ENCODE data around the gene SLC16A10. TPM values are rescaled to one million over a fixed set of nuclear protein-coding genes. Genes with fewer than 3 reads are reported as not detected.

Gene SLC16A10
- total and polyA plus RNA-seq, 2 experiments from 2014 or later, result 19.9 to 34.1 TPM

DNA sequence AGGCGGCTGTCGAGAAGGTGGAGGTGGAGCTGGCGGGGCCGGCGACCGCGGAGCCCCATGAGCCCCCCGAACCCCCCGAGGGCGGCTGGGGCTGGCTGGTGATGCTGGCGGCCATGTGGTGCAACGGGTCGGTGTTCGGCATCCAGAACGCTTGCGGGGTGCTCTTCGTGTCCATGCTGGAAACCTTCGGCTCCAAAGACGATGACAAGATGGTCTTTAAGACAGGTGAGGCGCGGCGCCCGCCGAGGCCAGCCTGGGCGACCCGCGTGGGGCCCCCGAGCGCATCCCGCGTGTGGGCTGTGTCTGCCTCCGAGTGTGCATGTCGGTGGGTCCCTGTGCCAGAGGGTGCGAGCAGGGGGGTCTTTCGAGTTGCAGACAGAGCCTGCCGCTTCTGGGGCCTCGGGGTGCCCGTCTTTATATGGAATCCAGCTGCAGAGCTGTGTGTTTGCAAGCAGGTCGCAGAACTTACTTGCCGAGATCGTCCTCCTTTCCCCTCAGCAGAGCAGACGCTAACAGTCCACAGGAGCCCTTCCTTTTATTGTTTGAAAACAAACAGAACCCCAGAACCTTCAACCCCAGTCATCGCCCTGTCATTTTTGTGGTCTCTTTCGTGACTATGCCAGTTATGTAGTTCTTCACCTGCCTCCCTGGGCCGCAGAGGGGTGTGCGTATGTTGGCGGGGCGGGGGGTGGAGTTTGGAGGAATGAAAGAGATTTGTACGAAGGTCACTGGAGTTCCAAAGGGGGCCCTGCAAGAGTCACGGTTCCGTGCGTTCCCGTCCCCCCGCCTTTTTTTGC lies 766 bp downstream of the SLC16A10 start:
- no peak for TF ChIP-seq EZH2 (IDR thresholded peaks at IDR 0.05; ENCODE audit: borderline replicate concordance)
- TF ChIP-seq EZH2phosphoT487 (IDR thresholded peaks at IDR 0.05; ENCODE audit: low read depth, severe bottlenecking, unreplicated experiment), result no peak
- TF ChIP-seq, protein P1, sequence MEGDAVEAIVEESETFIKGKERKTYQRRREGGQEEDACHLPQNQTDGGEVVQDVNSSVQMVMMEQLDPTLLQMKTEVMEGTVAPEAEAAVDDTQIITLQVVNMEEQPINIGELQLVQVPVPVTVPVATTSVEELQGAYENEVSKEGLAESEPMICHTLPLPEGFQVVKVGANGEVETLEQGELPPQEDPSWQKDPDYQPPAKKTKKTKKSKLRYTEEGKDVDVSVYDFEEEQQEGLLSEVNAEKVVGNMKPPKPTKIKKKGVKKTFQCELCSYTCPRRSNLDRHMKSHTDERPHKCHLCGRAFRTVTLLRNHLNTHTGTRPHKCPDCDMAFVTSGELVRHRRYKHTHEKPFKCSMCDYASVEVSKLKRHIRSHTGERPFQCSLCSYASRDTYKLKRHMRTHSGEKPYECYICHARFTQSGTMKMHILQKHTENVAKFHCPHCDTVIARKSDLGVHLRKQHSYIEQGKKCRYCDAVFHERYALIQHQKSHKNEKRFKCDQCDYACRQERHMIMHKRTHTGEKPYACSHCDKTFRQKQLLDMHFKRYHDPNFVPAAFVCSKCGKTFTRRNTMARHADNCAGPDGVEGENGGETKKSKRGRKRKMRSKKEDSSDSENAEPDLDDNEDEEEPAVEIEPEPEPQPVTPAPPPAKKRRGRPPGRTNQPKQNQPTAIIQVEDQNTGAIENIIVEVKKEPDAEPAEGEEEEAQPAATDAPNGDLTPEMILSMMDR (IDR thresholded peaks at IDR 0.05; ENCODE audit: poor library complexity), result no peak
- Histone ChIP-seq H3K4me1 (ENCODE audit: insufficient read depth) (peaks cover 6% of the 10 kb centered on the region), H3K4me2 (peak overlapping the region; percentile 100), H2AFZ (peak overlapping the region; percentile 76), H3K9me2 (replicated peaks; ENCODE audit: insufficient read depth) (no peaks in the 10 kb centered on the region), H3K27ac (no peak overlapping the region), H3K9me3 (ENCODE audit: low read depth) (no peaks in the 10 kb centered on the region), H4K20me1 (ENCODE audit: insufficient read depth, poor library complexity, severe bottlenecking) (no peaks in the 10 kb centered on the region), H3K36me3 (replicated peaks; ENCODE audit: insufficient read depth, low read depth) (no peaks in the 10 kb centered on the region), H3K79me2 (peaks cover 29% of the 10 kb centered on the region), H3K27me3 (peaks cover 8% of the 10 kb centered on the region), H3K4me3 (peak overlapping the region; percentile 91)
- peak; percentile 46 for DNase-seq (ENCODE audit: low spot score)
- 2% methylated on average over 44 of the region's 54 CpGs for WGBS (ENCODE audit: low lambda C conversion rate, missing lambda C conversion rate)

DNA sequence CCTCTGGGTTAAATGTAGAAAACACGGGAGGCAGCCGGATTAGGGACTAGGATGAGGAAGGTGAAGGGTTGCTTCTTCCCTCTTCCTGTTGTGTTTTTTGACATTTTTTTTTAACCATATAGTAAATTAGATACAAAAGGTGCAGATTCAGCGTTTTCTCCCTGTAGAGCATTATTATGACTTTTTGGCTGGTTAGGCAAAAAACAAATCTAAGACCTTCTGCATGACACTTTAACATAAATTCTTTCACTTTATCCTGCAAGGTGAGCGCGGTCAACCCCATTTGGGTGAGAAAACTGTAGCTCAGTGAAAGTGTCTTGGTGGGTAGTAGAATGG lies 1.3 kb downstream of the SLC16A10 start:
- H2AFZ ChIP-seq, result peak overlapping the region; percentile 76
- H3K4me2 ChIP-seq, result peak overlapping the region; percentile 100

DNA sequence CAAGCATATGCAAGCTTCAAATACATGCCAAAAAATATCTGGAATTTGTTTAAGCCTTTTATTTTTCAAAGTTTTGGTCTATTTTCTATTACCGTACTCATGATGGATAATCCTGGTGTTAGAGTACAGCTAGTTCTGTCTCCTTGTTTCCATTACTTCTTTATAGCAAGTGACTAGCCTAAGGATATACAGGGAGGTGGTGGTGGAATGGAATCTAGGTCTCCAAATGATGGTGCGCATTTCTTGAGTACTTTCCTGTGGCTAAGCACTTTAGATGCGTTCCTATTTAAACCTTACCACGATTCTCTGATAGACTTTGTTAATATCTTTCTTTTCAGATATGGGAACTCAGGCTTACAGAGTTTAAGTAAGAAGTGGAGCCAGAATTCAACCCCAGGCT lies 3.5 kb downstream of the SLC16A10 start:
- no peak overlapping the region for H3K27ac ChIP-seq
- H4K20me1 ChIP-seq (ENCODE audit: insufficient read depth, poor library complexity, severe bottlenecking), result no peaks in the 10 kb centered on the region
- H3K27me3 ChIP-seq, result peaks cover 6% of the 10 kb centered on the region
- TF ChIP-seq EZH2 (IDR thresholded peaks at IDR 0.05; ENCODE audit: borderline replicate concordance) (no peak), EZH2phosphoT487 (IDR thresholded peaks at IDR 0.05; ENCODE audit: low read depth, severe bottlenecking, unreplicated experiment) (no peak)
- TF ChIP-seq, protein P1 (IDR thresholded peaks at IDR 0.05; ENCODE audit: poor library complexity), result no peak
- H3K9me3 ChIP-seq (ENCODE audit: low read depth), result no peaks in the 10 kb centered on the region
- no peaks in the 10 kb centered on the region for H3K36me3 ChIP-seq (replicated peaks; ENCODE audit: insufficient read depth, low read depth)
- H3K79me2 ChIP-seq, result peaks cover 49% of the 10 kb centered on the region
- H3K4me2 ChIP-seq, result peak overlapping the region; percentile 100
- peaks cover 6% of the 10 kb centered on the region for H3K4me1 ChIP-seq (ENCODE audit: insufficient read depth)
- WGBS (ENCODE audit: low lambda C conversion rate, missing lambda C conversion rate), result 86% methylated on average over 4 of the region's 4 CpGs
- DNase-seq (ENCODE audit: low spot score), result no peak
- H3K4me3 ChIP-seq, result no peak overlapping the region
- H3K9me2 ChIP-seq (replicated peaks; ENCODE audit: insufficient read depth), result no peaks in the 10 kb centered on the region
- no peak overlapping the region for H2AFZ ChIP-seq

More for the DNA sequence above, 1.3 kb downstream of the SLC16A10 start:
- Histone ChIP-seq H3K9me2 (replicated peaks; ENCODE audit: insufficient read depth) (no peaks in the 10 kb centered on the region), H3K79me2 (peaks cover 33% of the 10 kb centered on the region), H3K27me3 (peaks cover 8% of the 10 kb centered on the region), H3K27ac (no peak overlapping the region), H3K36me3 (replicated peaks; ENCODE audit: insufficient read depth, low read depth) (no peaks in the 10 kb centered on the region), H3K4me3 (peak overlapping the region; percentile 91), H3K4me1 (ENCODE audit: insufficient read depth) (peaks cover 6% of the 10 kb centered on the region), H3K9me3 (ENCODE audit: low read depth) (no peaks in the 10 kb centered on the region), H4K20me1 (ENCODE audit: insufficient read depth, poor library complexity, severe bottlenecking) (no peaks in the 10 kb centered on the region)
- TF ChIP-seq EZH2phosphoT487 (IDR thresholded peaks at IDR 0.05; ENCODE audit: low read depth, severe bottlenecking, unreplicated experiment) (no peak), EZH2 (IDR thresholded peaks at IDR 0.05; ENCODE audit: borderline replicate concordance) (no peak)
- TF ChIP-seq, protein P1 (IDR thresholded peaks at IDR 0.05; ENCODE audit: poor library complexity), result no peak
- WGBS (ENCODE audit: low lambda C conversion rate, missing lambda C conversion rate), result 22% methylated on average over 5 of the region's 5 CpGs
- DNase-seq (ENCODE audit: low spot score), result no peak
